ENCODE measurements around the gene CMTM7.
"Not testable (repeated sequence)": the region's sequence is repeated elsewhere in the genome, so short reads cannot be mapped to it uniquely, and the experiment has no call there.

Gene CMTM7

GRCh38 chr3:32383136-32383711 lies 8.4 kb upstream of the CMTM7 start:
- no peak for DNase-seq

GRCh38 chr3:32384938-32385337 lies 6.7 kb upstream of the CMTM7 start:
- DNase-seq: no peak

GRCh38 chr3:32387512-32387911 lies 4.1 kb upstream of the CMTM7 start:
- DNase-seq: no peak

GRCh38 chr3:32389577-32389976 lies 2.1 kb upstream of the CMTM7 start:
- not testable (repeated sequence) for DNase-seq

- no peak for DNase-seq
These were observed 1.1 kb downstream of the CMTM7 start for GRCh38 chr3:32392536-32393302.

GRCh38 chr3:32395496-32395895 lies 3.8 kb downstream of the CMTM7 start:
- no peak for DNase-seq

- DNase-seq: no peak
These were observed 6.3 kb downstream of the CMTM7 start for GRCh38 chr3:32397941-32398340.

GRCh38 chr3:32398531-32398930 lies 6.9 kb downstream of the CMTM7 start:
- no peak for DNase-seq

- DNase-seq: no peak
These were observed 7.5 kb downstream of the CMTM7 start for GRCh38 chr3:32399030-32399620.

- no peak for DNase-seq
These were observed 9.5 kb downstream of the CMTM7 start for GRCh38 chr3:32401126-32401525.

GRCh38 chr3:32401556-32402081 lies 10.0 kb downstream of the CMTM7 start:
- peak; percentile 60 for DNase-seq

GRCh38 chr3:32403663-32404062 lies 12.0 kb downstream of the CMTM7 start:
- DNase-seq: no peak

- DNase-seq: no peak
These were observed 13.1 kb downstream of the CMTM7 start for GRCh38 chr3:32404714-32405113.

- no peak for DNase-seq
These were observed 13.5 kb downstream of the CMTM7 start for GRCh38 chr3:32405155-32405554.

- DNase-seq: no peak
These were observed 14.2 kb downstream of the CMTM7 start for GRCh38 chr3:32405711-32406323.

GRCh38 chr3:32406486-32407408 lies 15.1 kb downstream of the CMTM7 start:
- no peak for DNase-seq

- no peak for DNase-seq
These were observed 19.0 kb downstream of the CMTM7 start for GRCh38 chr3:32410367-32411246.

- no peak for DNase-seq
These were observed 19.8 kb downstream of the CMTM7 start for GRCh38 chr3:32411442-32411841.

- no peak for DNase-seq
These were observed 21.2 kb downstream of the CMTM7 start for GRCh38 chr3:32412887-32413286.

GRCh38 chr3:32413845-32414521 lies 22.3 kb downstream of the CMTM7 start:
- no peak for DNase-seq
